Central memory CD8-positive, alpha-beta T cell (primary cell): Measurements from ENCODE around the gene L1CAM.

ENCODE experiments used
- ATAC-seq: fragments of 150-1000 bp; cut with Tn5 transposase; replicated peaks from 2 replicates; pipeline ENCODE4 v1.10.0; 2022; ENCODE audit warnings: mild to moderate bottlenecking, moderate FRiP score, moderate number of reproducible peaks; ENCODE audit not compliant: poor library complexity, severe bottlenecking; ENCODE audit errors: extremely low read depth
- DNase-seq, 2 donors: peaks; one replicate each; pipeline ENCODE4 v3.0.0; 2021; ENCODE audit warnings: low spot score in 2 of 2
- H3K27ac Mint-ChIP-seq: one replicate; pipeline ENCODE4 v1.8.0; 2022; ENCODE audit warnings: low read depth, mild to moderate bottlenecking, moderate library complexity, mixed read lengths
- H3K27me3 Mint-ChIP-seq: one replicate; pipeline ENCODE4 v1.8.0; 2022; ENCODE audit warnings: mixed read lengths
- H3K36me3 Mint-ChIP-seq: one replicate; pipeline ENCODE4 v1.8.0; 2022; ENCODE audit warnings: mild to moderate bottlenecking, moderate library complexity, mixed read lengths; ENCODE audit not compliant: insufficient read depth
- H3K4me1 Mint-ChIP-seq: one replicate; pipeline ENCODE4 v1.8.0; 2022; ENCODE audit warnings: mixed read lengths
- H3K4me3 Mint-ChIP-seq: one replicate; pipeline ENCODE4 v1.8.0; 2022; ENCODE audit warnings: mild to moderate bottlenecking, moderate library complexity, mixed read lengths
- H3K9me3 Mint-ChIP-seq: one replicate; pipeline ENCODE4 v1.8.0; 2022; ENCODE audit warnings: mixed read lengths

The L1CAM gene

DNA sequence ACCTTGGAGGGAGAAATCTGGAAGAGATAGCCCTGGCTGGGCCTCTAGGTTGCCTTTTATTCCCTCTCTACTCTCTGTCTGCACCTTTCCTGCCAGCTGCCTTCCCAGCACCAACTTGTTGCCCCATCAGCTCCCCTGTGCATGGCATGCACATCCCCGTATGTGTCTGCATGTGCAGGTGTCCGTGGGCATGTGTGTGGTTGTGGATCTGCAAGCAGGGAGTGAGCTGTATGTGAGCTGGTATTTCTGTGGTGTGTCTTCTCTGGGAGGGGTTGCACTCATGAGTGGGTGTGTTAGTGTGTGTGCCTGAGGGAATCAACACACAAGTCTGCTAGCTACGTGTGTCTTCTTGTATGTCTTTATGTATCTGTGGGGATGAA is 9.9 kb downstream of the L1CAM start:
- H3K36me3 Mint-ChIP-seq = peaks cover 12% of the 10 kb centered on the region
- no peak for DNase-seq
- H3K9me3 Mint-ChIP-seq = no peaks in the 10 kb centered on the region
- peaks cover 34% of the 10 kb centered on the region for H3K27me3 Mint-ChIP-seq
- H3K4me3 Mint-ChIP-seq = peak overlapping the region; percentile 40
- peaks cover 22% of the 10 kb centered on the region for H3K4me1 Mint-ChIP-seq
- H3K27ac Mint-ChIP-seq = no peak overlapping the region
- ATAC-seq = no peak

DNA sequence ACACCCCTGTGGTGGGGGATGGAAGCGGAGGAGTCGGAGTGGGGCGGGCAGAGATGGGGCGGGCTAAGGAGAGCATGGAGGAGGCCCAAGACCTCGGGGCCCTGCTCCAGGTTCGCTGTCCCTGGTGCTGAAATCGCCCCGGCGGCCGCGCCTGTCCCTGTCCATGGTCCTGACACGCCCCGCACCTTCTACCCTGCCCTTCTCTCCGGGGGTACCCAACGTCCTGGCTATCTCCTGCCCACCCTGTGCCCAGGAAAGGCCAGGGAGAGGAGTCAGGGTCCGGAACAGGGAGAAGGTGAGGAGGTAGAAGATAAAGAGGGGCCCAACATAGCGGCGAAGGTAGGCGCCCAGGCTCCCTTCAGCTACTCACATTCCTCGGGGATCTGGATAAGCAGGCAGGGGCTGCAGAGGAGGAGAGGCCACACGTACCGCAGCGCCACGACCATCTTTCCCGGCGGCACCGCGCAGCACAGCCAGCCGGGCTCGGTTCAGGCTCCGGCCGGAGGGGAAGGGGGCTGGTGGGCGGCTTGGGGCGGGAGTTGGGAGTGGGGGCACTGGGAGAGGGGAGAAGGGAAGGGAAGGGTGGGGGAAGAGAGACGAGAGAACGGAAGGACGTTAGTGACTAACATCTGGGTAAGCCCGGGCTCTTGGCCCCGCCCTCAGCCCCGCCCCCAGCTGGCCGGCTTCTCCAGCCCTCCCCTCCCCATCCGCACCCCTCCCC is 10.4 kb downstream of the L1CAM start:
- peak; percentile 65 for ATAC-seq
- peak; percentile 46 to 73 for DNase-seq
- Mint-ChIP-seq H3K9me3 (no peaks in the 10 kb centered on the region), H3K4me3 (peak overlapping the region; percentile 40), H3K4me1 (peaks cover 22% of the 10 kb centered on the region), H3K36me3 (peaks cover 12% of the 10 kb centered on the region), H3K27ac (peak overlapping the region; percentile 22), H3K27me3 (peaks cover 34% of the 10 kb centered on the region)

DNA sequence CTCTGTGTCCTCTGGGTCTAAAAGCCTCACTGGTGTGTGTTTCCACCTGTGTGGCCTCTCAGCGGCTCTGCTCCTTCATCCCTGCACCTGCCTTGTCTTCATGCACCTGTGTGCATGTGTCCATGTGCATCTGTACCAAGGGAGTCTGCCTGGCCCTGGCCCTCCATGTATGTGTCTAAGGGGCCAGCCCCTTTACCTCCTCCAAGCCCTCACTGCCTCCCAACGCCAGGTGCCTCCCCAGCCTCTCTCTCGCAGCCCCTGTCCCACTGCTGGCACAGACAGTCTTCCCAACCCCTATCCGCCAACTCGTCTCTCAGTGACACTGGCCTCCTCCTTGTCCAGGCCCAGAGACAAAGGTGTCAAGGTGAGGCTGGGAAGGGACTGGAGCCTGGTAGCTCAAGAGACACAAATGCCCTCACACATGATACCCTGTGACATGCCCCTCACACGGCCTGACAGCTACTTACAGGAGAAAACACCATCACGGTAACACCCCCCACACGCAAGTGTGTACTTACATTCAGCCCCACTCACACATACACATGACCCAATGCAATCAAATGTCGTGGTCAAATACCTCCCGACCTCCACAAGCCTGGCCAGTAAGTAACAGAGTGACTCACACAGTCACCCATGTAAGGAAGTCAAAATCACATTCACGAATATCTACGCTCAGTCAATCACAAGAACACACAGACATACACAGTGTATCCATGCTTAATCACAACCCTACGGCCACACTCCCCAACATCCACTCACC is 11.4 kb downstream of the L1CAM start:
- Mint-ChIP-seq H3K9me3 (no peaks in the 10 kb centered on the region), H3K4me3 (no peak overlapping the region)
- DNase-seq = no peak

DNA sequence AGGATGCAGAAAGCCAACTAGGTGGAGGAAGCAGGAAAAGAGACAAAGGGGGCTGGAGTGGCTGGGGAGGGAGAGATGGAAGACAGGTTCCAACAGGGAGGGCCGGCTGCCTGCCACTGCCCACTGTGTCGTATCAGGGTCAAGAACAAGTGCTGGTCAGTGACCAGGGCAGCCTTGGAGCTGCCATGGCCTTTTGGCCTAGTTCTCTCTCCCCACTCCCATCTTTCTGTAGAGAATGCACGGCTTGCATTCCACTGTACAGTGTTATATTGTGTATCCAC is 11.9 kb downstream of the L1CAM start:
- ATAC-seq = no peak
- no peak overlapping the region for H3K27ac Mint-ChIP-seq
- peaks cover 18% of the 10 kb centered on the region for H3K4me1 Mint-ChIP-seq

More for the DNA sequence above, 11.4 kb downstream of the L1CAM start:
- no peak for ATAC-seq
- Mint-ChIP-seq H3K27ac (no peak overlapping the region), H3K4me1 (peaks cover 22% of the 10 kb centered on the region), H3K27me3 (peaks cover 25% of the 10 kb centered on the region), H3K36me3 (peaks cover 12% of the 10 kb centered on the region)

DNA sequence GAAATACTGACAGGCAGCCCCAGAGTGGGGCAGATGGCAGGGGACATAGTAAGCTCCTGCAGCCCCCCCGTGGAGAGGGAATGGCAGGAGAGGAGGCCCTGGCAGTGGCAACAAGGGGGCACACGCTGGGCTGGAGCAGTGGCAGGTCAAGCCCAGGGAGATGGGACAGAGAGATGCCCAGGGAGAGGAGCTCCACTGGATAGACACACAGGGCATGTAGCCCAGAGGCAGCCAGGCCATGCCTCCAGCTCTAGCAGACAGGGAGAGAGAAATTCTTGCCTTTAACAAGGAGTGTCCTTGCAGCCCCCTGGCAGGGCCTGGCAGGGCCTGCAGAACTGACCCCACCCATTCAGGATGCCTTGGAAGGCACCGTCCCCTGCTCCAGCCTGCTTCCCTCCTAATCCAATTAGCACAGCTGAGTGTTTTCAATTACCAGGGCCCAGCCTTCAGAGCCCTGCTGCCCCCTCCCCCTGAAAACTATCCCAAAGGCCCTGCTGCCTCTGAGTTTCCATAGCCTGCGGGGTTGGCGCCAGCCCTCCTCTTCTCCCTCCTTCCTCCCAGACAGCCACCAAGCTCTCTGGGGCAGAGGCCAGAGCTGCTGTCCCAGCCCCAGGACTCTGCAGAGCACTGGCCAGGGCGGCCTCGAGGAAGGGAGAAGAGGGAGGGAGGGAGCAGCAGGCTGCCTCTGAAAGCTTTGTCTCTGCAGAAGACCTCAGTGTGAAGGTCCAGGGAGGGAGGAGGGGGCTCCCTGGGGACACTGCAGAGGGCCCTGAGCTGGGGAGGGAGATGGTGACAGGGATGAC is 12.5 kb downstream of the L1CAM start:
- no peak for ATAC-seq
- no peak overlapping the region for H3K27ac Mint-ChIP-seq
- peaks cover 14% of the 10 kb centered on the region for H3K4me1 Mint-ChIP-seq
- H3K9me3 Mint-ChIP-seq = no peaks in the 10 kb centered on the region
- no peak for DNase-seq
- H3K4me3 Mint-ChIP-seq = no peak overlapping the region
- H3K36me3 Mint-ChIP-seq = peaks cover 10% of the 10 kb centered on the region
- H3K27me3 Mint-ChIP-seq = peaks cover 14% of the 10 kb centered on the region

More for the DNA sequence above, 11.9 kb downstream of the L1CAM start:
- Mint-ChIP-seq H3K9me3 (no peaks in the 10 kb centered on the region), H3K27me3 (peaks cover 20% of the 10 kb centered on the region), H3K36me3 (peaks cover 12% of the 10 kb centered on the region), H3K4me3 (no peak overlapping the region)
- DNase-seq = no peak

DNA sequence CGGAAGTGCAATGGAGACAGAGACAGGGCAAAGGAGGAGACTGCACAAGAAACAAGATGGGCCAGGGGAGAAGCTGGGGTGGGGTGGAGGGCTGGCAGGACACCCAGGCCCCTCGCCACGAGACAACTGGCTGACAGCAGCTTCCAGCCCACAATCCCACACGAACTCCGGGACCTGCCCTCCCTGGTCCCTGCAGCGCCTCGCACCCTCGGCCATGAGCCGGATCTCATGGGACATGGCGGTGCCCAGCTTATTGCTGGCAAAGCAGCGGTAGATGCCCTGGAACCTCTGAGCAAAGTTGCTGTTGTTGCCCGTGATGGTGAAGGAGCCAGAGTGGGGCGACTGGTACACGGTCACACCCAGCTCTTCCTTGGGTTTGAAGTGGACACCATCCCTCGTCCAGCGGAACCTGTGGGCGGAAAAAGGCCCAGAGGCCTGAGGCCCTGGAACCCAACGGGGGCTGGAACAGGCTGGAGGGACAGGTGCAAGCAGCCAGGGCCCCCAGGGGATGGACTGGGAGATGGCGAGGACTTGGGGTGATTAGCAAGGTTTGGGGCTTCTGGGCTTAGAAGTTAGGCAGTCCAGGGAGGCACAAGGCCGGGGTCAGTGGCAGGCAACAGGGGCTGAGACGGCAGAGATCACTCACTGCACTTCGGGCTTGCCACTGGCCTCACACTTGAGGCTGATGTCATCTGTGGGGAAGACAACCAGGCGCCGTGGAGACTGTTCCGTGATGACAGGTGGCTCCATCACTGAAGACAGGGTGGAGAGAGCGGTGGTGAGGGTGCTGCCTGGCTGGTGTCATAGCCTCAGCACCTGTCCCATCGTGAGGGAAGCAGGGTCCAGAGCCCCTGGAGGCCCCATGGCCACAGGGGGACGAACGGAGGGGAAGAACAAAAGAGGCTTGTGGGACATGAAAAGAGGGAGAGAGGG is 13.8 kb downstream of the L1CAM start:
- Mint-ChIP-seq H3K9me3 (no peaks in the 10 kb centered on the region), H3K27me3 (peaks cover 6% of the 10 kb centered on the region), H3K27ac (no peak overlapping the region), H3K36me3 (peaks cover 10% of the 10 kb centered on the region), H3K4me3 (no peak overlapping the region), H3K4me1 (peaks cover 9% of the 10 kb centered on the region)
- no peak for ATAC-seq
- DNase-seq = no peak

DNA sequence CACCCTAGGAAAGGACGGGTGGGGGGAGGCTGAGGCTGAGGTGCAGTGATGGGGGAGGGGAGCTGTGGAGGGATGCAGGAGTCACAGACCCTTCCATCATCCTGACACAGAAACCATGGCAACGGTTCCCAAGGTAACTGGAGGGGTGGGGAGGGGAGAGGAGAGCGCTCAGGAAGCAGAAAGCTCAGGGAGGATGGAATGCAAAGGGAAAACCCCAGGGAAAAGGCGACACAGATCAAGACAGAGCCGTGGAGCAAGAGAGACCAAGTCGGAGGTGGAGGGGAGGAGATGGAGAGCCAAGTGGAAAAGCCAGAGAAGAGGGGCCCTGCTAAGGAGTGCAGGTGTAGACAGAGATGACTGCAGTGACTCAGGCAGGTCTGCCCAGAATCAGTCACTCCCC is 14.5 kb downstream of the L1CAM start:
- ATAC-seq (no peak), DNase-seq (no peak)
- Mint-ChIP-seq H3K27ac (no peak overlapping the region), H3K36me3 (peaks cover 10% of the 10 kb centered on the region), H3K9me3 (no peaks in the 10 kb centered on the region), H3K27me3 (peaks cover 5% of the 10 kb centered on the region), H3K4me1 (peaks cover 9% of the 10 kb centered on the region), H3K4me3 (no peak overlapping the region)

DNA sequence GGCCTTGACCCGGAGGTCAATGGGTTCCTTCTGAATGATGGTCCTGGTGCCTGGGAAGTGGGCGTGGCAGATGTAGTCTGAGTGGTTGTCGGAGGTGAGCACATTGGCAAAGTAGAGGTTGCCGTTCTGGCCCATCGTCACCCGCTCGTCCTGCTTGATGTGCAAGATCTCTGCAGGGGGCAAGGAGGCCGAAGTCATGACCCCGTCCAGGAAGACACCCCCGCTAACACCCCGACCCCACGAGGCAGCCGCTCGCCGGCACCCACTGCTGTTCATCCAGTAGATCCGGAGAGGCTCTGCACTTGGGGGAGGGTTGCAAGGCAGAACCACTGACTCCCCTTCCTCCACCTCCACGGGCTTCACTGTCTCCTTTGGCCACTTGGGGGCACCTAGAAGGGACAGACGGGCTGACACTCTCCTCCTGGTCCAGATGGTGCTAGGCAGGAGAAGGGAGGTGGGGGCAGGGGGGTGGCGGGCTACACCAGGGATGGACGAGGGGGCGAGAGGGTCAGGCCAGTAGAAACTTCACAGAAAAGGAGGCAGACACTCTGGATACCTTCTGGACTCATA is 15.1 kb downstream of the L1CAM start:
- no peaks in the 10 kb centered on the region for H3K27me3 Mint-ChIP-seq
- H3K9me3 Mint-ChIP-seq = no peaks in the 10 kb centered on the region
- DNase-seq (no peak), ATAC-seq (no peak)
- no peak overlapping the region for H3K27ac Mint-ChIP-seq
- H3K36me3 Mint-ChIP-seq = peaks cover 8% of the 10 kb centered on the region
- peaks cover 9% of the 10 kb centered on the region for H3K4me1 Mint-ChIP-seq
- H3K4me3 Mint-ChIP-seq = no peak overlapping the region

DNA sequence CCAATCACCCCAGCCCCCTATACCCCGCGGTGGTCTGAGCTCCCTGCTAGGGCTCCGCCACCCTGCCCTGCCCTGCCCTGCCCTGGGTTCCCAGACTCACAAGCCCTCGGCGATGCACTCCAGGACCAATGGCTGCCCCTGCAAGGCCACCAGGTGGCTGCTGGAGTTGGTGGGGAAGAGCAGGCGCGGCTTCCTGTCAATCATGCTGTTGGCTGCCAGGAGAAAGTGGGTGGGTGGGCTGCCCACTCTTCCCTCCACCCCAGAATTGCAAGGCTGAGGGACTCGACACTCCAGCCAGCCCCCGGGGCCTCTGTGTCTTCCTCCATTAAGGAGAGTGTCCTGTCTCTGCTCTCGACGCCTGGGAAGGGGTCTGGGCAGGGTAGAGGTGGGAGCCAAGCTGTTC is 15.7 kb downstream of the L1CAM start:
- Mint-ChIP-seq H3K4me1 (peaks cover 9% of the 10 kb centered on the region), H3K36me3 (peaks cover 5% of the 10 kb centered on the region), H3K27ac (no peak overlapping the region), H3K4me3 (no peak overlapping the region), H3K9me3 (no peaks in the 10 kb centered on the region), H3K27me3 (no peaks in the 10 kb centered on the region)
- no peak for DNase-seq
- no peak for ATAC-seq

DNA sequence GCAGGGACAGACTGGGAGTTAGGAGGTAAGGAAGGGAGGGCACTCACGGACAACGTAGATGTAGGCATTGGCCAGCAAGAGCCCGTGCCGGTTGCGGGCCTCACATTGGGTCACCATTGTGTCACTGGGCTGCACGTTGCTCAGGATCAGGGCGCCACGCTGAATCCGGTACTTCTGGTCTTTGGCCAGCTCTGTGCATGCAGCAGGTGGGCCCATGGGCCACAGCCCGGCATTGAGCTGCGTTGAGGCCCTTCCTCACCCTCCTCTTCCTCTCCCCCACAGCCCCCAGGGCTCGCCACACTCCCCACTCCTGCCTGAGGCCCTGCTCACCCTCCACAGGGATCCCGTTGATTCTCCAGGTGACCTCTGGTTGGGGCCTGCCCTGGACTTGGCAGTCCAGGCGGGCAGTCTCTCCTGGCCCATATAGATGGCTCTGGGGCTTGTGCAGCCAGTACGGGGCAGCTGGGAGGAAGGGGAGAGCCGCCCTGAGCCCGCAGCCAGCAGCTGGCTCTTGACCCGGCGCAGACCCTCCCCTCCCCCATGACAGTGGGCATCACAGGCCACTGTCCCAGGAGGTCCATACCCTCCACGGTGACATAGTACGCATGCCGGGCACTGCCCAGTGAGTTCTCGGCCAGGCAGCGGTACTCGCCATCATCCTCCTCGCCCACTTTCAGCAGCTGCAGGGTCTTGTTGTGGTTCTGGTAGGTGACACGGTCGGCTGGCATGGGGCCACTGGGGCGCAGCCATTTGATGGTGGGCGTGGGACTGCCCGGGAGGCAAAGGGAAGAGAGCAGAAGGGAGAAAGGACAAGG is 16.3 kb downstream of the L1CAM start:
- Mint-ChIP-seq H3K27me3 (no peaks in the 10 kb centered on the region), H3K4me1 (peaks cover 3% of the 10 kb centered on the region), H3K27ac (no peak overlapping the region), H3K9me3 (no peaks in the 10 kb centered on the region), H3K36me3 (peaks cover 3% of the 10 kb centered on the region), H3K4me3 (no peak overlapping the region)
- ATAC-seq = no peak
- no peak for DNase-seq
